Stimulated activated CD4-positive, alpha-beta T cell treated with anti-CD3 and anti-CD28 coated beads, Interleukin-2, amount 100 ng/mL, for 48 hours (primary cell): ENCODE results near the gene DEPDC1.
"Not testable (repeated sequence)": the region's sequence is repeated elsewhere in the genome, so short reads cannot be mapped to it uniquely, and the experiment has no call there.

Experiments used
- DNase-seq, 2 donors: peaks; one replicate each; pipeline ENCODE4 v3.0.0-alpha.2; 2020

Gene DEPDC1

DNA sequence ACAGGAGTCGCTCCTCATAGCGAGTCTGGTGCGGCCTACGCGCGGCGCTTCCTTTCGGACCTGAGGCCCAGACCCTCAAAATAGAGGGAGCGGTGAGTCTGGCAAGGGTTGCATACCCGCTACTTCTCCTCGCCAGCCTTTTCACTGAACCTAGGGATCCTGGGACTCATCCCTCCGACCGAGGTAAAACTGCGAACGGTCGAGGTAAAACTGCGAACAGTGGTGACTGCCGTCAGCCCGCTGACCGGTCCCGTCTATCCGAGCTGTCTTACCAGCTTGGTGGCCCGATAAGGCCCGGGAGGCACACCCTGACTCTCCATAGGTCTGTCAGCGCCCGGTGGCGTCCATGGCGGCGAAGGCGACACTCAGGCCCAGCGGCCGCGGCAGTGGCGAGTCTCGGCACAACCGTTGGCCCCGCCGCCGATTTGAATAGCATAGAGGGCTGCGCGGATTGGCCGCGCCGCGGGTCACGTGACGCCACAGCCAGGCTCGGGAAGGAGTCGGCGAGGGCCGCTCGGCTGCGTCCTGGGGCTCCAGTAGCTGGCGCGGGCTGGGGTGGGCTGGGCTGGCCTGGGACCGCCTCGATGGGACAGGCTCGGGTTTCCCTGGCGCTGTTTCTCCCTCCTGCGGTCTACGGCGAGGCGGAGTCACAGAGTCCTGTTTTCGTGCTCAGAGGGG lies at the start of gene DEPDC1:
DEPDC1 (minus strand) TSS at position 403 of the 678 bp plus-strand sequence; CDS start at position 320, 83 bp downstream.
- peak; percentile 69 to 73 for DNase-seq

GRCh38 chr1:68544651-68545050 lies 47.8 kb upstream of the DEPDC1 start:
- DNase-seq = no peak

DNA sequence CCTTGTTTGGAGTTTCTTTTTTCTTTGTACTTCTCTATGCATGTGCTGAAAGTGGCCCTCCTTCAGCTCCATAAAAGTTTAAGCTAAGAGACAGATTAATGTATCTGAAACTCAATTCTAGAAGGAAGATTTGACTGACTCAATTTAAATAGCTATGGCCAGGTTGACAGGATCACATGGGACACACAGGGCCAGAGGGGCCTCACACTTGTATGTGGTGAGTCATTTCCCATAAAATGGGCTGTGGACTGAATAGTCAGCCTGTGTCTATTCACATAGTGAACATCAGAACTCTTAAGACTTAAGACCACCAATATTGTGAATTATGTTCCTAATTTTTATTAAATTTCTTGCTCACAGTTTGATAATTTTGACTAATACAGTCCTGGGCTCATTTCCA lies 45.7 kb upstream of the DEPDC1 start:
- no peak for DNase-seq

- DNase-seq = no peak
Observed at GRCh38 chr1:68538941-68539340, 42.1 kb upstream of the DEPDC1 start.

DNA sequence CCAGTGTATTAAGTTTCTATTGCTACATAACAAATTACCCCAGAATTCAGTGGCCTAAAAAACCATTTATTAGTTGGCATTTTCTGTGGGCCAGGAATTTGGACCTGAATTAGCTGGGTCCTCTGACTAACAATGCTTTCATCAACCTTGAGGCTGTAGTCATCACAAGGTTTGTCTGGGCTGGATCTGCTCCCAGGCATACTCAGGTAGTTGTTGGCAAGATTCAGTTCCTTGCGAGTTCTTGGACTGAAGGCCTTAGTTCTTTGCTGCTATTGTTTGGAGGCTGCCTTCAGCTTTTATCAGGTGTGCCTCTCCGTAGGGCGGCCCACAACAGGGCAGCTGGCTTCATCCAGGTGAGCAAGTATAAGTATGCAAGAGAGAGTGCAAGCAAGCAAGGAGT lies 31.4 kb upstream of the DEPDC1 start:
- no peak for DNase-seq

- no peak for DNase-seq
Observed at GRCh38 chr1:68525781-68526180, 28.9 kb upstream of the DEPDC1 start.

- no peak for DNase-seq
Observed at GRCh38 chr1:68521286-68521685, 24.4 kb upstream of the DEPDC1 start.

GRCh38 chr1:68516066-68516465 lies 19.2 kb upstream of the DEPDC1 start:
- DNase-seq = no peak

DNA sequence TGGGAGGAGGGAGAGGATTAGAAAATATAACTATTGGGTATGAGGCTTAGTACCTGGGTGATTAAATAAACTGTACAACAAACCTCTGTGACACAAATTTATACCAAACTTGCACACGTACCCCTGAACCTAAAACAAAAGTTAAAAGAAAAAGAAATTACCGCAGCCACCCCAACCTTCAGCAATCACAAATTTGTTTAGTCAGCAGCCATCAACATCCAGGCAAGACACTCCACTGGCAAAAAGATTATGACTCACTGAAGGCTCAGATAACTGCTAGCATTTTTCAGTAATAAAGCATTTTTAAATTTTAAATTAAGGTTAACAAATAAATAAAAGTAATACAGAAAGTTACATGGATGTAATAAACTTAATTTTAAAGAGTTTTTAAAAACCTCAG lies 14.4 kb upstream of the DEPDC1 start:
- DNase-seq = no peak

- DNase-seq = no peak
Observed at GRCh38 chr1:68506386-68506785, 9.5 kb upstream of the DEPDC1 start.

GRCh38 chr1:68503085-68503484 lies 6.2 kb upstream of the DEPDC1 start:
- DNase-seq = no peak

DNA sequence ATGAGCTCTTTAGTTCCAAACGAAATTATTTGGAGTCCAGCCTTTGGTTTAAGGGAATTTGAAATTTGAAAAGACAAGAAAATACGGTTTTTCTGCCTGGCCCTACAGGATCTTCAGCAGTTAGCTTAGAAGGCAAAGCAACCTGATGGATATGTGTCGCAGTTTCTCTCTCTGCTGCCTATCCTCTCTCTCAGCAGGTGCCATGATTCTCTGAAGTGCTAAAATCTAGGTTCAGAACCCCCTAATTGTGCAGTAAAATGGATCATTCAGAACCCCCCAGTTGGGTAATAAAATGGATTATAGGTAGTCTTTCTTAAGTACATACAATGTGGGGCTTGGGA lies 446 bp upstream of the DEPDC1 start:
- DNase-seq = no peak

DNA sequence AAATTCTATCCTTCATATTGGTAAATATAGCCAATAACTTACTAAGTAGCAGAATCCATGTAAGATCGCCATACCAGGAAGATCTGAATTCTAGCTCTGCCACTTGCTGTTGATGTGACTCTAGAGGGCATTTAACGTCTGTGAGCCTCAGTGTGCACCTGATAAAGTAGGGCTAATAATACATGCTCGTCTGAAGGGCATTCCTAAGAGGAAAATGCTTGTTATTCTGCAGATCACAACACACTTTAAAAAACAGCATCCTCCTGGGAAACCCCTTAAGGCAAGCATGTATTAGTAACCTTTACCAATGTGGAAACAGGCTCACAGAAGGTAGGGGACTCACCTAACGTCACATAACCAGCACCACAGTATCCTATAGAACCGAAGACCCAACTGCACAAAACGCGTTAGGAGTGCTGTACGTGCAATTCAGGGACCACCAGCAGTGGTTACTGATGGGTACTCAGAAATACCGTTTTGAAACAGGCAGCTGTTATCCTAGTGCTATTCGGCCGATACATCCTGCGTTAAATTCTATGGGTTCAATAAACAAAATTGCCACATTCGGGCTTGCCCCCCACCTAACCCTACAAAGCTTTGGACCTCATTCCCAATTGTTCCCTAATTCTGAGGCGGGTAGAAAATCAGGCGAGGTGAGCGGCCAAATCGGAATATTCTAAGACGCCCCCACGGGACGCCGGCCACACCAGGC lies 758 bp downstream of the DEPDC1 start:
- DNase-seq = no peak

DNA sequence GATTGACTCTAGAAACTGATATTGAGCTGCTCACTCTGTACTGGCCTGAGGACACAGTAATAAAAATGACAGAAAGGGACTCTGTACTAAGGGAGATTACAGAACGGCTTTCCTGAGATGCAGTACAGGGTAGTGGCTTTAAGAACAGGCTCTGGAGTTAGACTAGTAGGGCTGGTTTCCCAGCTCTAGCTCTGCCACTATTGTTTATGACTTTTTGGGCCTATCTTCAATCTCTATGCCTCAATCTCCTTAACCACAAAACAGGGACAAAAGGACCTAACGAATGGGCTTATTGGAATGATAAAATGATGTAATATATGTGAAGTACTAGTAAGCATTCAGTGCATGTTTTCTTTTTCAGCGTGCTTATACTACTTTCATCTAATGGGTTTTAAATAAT lies 1.4 kb downstream of the DEPDC1 start:
- DNase-seq = no peak

DNA sequence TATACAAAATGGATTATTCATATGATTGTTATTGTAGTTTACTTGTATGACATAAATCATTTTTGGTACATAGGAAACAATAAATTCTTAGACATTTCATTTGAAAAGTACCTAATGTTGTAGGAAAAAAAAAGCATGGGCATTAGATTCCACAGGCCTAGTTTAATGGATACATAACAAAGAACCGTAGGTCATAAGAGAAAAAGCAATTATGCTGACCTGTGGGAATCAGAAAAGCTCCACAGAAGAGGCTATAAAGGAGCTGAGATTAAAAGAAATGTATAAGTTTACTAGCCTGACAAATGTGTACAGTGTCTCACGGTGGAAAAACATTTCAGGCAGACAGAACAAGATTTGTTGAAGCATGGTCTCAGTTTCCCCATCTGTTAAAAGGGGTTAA lies 3.7 kb downstream of the DEPDC1 start:
- DNase-seq = no peak

- not testable (repeated sequence) for DNase-seq
Observed at GRCh38 chr1:68492255-68492654, 4.6 kb downstream of the DEPDC1 start.

- no peak for DNase-seq
Observed at GRCh38 chr1:68490046-68490651, 6.7 kb downstream of the DEPDC1 start.

DNA sequence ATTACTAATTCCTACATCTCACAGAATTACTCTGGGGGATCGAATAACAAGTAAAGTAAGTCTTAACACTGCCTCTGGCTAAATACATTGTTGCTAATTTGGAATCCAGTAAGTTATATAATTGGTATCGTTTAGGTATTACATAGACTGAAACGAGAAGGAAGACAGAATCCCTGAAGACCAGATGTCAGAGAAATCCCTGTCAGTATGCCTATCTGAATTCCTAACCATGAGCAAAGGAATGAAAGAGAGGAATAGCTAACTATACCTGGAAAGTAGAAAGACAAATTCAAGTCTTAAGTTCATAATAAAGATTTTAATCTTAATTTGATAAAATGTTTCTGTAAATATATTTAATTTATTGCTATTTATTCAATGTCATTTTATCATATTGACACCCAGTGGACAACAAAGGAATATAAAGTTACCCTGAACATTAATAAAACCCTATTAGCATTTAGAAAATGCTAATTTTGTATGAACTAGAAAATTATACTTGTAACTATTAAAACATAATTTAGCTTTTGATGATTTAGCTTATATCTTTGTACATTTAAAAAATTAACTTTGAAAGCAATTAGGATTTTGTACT lies 11.4 kb downstream of the DEPDC1 start:
- DNase-seq = no peak

DNA sequence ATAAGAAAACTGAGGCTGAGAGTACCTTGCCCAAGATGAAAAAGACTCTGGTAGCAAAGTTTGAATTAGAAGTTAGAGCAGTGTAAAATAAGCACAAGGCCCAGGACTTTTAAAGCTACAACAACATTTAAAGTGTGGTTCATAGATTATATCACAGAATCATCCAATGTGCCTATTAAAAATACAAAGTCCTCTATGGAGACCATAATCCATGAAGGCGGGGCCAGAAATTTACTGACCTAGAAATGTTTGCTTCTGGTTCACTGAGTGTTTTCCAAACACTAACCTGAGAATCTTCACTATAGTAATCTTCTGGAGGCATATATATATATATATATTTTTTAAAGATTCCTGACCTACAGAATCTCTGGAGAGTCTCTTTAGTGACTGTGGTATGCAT lies 12.3 kb downstream of the DEPDC1 start:
- no peak for DNase-seq

GRCh38 chr1:68481041-68481440 lies 15.8 kb downstream of the DEPDC1 start:
- DNase-seq = no peak

DNA sequence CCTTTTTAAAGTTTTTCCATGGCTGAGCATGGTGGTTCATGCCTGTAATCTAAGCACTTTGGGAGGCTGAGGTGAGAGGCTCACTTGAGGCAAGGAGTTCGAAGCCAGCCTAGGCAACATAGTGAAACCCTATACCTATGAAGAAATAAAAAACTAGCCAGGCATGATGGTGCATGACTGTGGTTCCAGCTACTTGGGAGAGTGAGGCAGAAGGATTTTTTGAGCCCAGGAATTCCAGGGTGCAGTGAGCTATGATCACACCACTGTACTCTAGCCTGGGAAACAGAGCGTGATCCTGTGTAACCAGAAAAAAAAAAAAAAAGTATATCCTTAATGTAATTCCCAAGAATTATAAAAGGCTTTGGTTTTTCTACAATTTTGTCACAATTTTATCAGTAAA lies 17.4 kb downstream of the DEPDC1 start:
- no peak for DNase-seq

GRCh38 chr1:68478662-68479061 lies 18.2 kb downstream of the DEPDC1 start:
- no peak for DNase-seq

DNA sequence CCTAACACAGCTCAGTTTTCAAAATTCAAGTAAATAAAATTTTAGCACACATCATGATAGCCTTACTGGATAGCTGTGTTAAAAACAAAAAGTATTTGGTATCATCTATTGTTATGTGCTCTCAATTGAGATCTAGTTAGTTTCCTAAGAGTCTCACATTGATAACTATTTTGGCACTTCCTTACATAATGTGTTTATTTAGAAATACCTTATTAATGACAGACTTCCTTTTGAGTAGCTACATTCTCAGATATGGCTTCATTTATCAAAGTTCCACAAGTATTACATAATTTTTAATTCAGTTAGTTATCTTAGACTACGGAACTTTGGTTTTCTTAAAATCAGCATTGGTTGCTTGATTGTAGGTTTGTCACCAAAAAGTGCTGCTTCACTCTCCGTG lies 20.3 kb downstream of the DEPDC1 start:
- DNase-seq = not testable (repeated sequence)

DNA sequence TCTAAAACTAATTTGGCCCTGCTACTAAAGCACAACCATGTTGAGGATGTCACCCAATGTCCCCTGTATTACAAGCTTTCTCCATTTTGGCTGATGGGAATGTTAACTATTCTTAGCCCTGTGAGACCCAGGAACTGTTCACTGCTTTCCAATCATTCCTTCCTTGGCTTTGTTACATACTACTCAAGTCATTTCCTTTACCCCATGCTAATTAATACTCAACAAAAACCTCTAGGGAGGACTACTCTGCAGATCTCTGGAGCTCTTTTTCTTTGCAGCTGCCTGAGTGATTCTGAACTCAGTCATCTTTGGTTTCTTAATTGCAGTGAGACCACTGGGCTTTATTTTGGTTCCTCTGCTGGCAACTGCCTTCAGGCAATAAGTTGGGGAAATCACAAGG lies 23.8 kb downstream of the DEPDC1 start:
- DNase-seq = no peak
